ENCODE measurements around the gene SLC19A1. TPM values are rescaled to one million over a fixed set of nuclear protein-coding genes. Genes with fewer than 3 reads are reported as not detected.
"Not testable (repeated sequence)": the region's sequence is repeated elsewhere in the genome, so short reads cannot be mapped to it uniquely, and the experiment has no call there.

SLC19A1 gene
- total and polyA plus RNA-seq, 4 experiments from 2014 or later: 7.4 to 9.8 (median 8.2) TPM

DNA sequence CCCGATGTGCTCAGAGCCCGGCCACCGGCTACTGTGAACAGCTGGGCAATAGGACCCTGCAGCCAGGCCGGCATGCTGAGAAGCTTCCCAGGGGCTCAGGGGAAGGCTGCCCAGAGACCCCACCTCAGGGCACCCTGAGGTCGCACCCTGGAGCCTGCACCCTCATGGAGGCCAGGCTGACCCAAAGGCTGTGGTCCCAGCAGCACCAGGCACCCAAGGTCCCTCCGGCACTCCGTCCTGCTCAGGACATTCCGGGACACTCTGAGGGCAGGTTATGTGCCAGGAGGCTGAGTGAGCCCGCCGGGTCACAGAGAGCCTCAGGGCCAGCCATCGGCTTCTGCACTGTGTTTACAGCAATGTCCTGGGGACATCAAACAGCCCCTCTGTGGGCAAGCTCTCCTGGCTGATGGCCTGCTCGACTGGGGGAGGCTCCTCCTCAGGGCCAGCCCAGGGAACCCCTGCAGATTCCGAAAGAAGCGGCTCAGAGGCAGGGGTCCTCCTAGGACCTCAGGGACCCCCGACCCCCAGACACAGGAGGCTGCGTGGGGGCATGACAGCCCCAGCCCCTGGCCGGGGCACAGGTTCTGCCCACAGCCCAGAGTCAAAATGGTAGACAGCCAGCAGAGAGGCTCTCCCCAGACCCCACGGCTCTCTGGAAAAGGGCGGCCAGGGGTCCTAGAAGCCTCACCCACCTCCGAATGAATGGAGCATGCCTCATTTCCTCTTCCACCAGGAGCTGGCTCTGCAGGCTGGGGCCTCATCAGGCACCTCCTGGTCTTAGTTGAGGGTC lies 8.2 kb downstream of the SLC19A1 start:
- H3K27me3 Mint-ChIP-seq: no peaks in the 10 kb centered on the region
- peaks cover 3 to 8% of the 10 kb centered on the region in 2 donors for H3K36me3 Mint-ChIP-seq
- H3K9me3 Mint-ChIP-seq: no peaks in the 10 kb centered on the region
- Histone ChIP-seq H3K36me3 (ENCODE audit: insufficient read depth, low read length) (peaks cover 10% of the 10 kb centered on the region), H3K27me3 (ENCODE audit: insufficient read depth, low read length) (no peaks in the 10 kb centered on the region), H3K9me3 (ENCODE audit: control insufficient read depth in 1 of 2, low read length in 2 of 2) (no peaks in the 10 kb centered on the region), H3K27ac (ENCODE audit: low read depth, low read length) (no peak overlapping the region), H3K4me3 (ENCODE audit: low read length in 2 of 2) (no peak overlapping the region), H3K4me1 (ENCODE audit: insufficient read depth, low read length) (peaks cover 14% of the 10 kb centered on the region)
- POLR2A ChIA-PET (ENCODE audit: partially characterized antibody): no interaction called here
- no peak overlapping the region for H3K4me3 Mint-ChIP-seq
- peaks cover 3 to 21% (median 12%) of the 10 kb centered on the region in 4 donors for H3K4me1 Mint-ChIP-seq
- CTCF ChIA-PET (ENCODE audit: partially characterized antibody): no interaction called here
- intact Hi-C loops (cut with micrococcal nuclease): no loop called here
- DNase-seq: peak in 1 of 5 donors; percentile 28
- H3K27ac Mint-ChIP-seq: peak overlapping the region in 1 of 7 donors; percentile 22

DNA sequence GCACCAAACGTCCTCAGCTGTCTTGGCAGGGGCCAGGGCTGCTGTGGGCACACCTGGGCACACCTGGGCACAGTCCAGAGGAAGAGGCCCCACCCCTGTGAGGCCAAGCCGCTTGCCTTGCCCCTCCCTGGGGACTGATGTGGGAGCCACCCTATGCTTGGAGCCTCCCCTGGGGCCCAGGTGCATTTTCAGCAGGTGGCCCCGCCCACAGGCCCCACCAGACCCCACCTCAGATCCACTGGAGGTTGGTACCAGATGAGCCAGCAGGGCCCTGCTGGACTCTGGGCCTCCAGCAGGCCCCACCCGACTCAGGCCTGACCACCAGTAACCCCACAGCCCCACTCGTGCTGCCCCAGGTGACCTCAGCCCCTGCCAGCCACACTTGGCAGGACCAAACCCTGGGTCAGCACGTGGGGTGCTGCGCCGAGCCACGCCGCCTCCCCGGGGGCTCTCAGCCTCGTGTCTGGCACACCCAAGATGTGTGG lies 8.8 kb downstream of the SLC19A1 start:
- H3K27ac ChIP-seq (ENCODE audit: low read depth, low read length): no peak overlapping the region
- intact Hi-C loops (cut with micrococcal nuclease): no loop called here
- Mint-ChIP-seq H3K27ac (no peak overlapping the region), H3K4me1 (peaks cover 3 to 18% (median 12%) of the 10 kb centered on the region in 4 donors), H3K36me3 (peaks cover 3 to 8% of the 10 kb centered on the region in 2 donors), H3K9me3 (no peaks in the 10 kb centered on the region), H3K27me3 (no peaks in the 10 kb centered on the region), H3K4me3 (peak overlapping the region in 2 of 8 donors; percentile 7 to 22)
- ChIA-PET CTCF (ENCODE audit: partially characterized antibody) (no interaction called here), POLR2A (ENCODE audit: partially characterized antibody) (no interaction called here)
- peaks cover 10% of the 10 kb centered on the region for H3K36me3 ChIP-seq (ENCODE audit: insufficient read depth, low read length)
- H3K27me3 ChIP-seq (ENCODE audit: insufficient read depth, low read length): no peaks in the 10 kb centered on the region
- DNase-seq: peak in 1 of 5 donors; percentile 34
- H3K9me3 ChIP-seq (ENCODE audit: control insufficient read depth in 1 of 2, low read length in 2 of 2): no peaks in the 10 kb centered on the region
- H3K4me1 ChIP-seq (ENCODE audit: insufficient read depth, low read length): peaks cover 14% of the 10 kb centered on the region
- H3K4me3 ChIP-seq (ENCODE audit: low read length in 2 of 2): no peak overlapping the region

DNA sequence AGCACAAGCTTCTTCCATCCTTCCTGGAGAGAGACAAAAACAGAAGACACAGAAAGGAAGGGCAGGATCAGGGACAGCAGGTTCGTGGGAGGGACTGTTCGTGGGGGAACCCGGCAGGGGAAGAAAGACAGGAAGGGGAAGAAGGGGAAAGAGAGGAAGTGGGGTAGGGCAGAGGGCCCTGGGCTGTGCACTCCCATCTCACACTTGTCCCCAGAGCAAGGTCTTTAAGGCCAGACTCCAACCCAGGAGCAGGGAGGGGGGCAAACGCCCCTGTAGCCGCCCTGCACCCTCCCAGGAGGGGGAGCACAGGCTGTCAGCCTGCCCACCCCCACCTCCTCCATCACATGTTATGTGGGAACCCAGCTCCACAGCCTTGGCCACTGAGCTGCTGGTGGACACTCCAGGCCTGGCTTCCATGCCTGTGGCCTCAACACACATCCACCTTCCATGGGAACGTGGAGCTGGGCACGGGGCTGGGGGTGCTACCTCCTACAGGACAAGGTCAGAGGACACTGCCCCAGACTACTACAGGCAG lies 9.3 kb downstream of the SLC19A1 start:
- intact Hi-C loops (cut with micrococcal nuclease): no loop called here
- CTCF ChIA-PET (ENCODE audit: partially characterized antibody): no interaction called here
- H3K4me3 Mint-ChIP-seq: peak overlapping the region in 6 of 8 donors; percentile 10 to 67 (median 60)

DNA sequence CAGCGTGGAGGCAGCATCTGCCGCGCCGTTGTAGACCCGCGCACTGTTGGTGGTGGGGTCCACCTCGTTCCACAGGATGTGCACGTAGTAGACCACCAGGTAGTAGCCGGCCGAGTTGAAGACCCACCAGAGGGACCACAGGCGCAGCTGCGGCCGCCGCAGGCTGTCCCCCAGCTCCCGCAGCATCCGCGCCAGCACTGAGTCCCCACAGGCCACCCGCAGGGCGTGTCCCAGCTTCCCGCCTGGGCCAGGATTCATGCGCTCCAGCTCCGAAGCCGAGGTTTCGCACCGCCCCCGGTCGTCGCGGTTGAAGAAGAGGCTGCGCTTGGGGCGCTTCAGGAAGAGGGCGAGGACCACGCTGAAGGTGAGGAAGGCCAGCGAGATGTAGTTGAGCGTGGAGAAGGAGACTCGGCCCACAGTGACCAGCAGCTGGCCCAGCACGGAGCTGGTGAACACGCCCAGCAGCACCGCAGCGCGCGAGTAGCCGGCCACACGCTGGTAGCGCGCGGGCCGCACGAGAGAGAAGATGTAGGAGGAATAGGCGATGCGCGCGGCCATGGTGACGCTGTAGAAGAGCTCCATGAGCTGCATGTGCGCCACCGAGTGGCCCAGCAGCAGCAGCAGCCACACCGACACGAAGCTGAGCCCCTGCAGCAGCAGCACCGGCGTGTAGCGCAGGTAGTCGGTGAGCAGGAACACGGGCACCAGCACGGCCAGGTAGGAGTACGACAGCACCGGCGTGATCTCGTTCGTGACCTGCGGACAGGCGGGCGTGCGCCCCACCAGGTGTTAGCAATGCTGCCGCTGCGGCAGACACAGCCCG lies 10.6 kb downstream of the SLC19A1 start:
- H3K27me3 Mint-ChIP-seq: no peaks in the 10 kb centered on the region
- Histone ChIP-seq H3K4me1 (ENCODE audit: insufficient read depth, low read length) (peaks cover 14% of the 10 kb centered on the region), H3K36me3 (ENCODE audit: insufficient read depth, low read length) (peaks cover 10% of the 10 kb centered on the region), H3K27ac (ENCODE audit: low read depth, low read length) (no peak overlapping the region), H3K4me3 (ENCODE audit: low read length in 2 of 2) (no peak overlapping the region), H3K9me3 (ENCODE audit: control insufficient read depth in 1 of 2, low read length in 2 of 2) (no peaks in the 10 kb centered on the region), H3K27me3 (ENCODE audit: insufficient read depth, low read length) (no peaks in the 10 kb centered on the region)
- ChIA-PET POLR2A (ENCODE audit: partially characterized antibody) (no interaction called here), CTCF (ENCODE audit: partially characterized antibody) (no interaction called here)
- peaks cover 3 to 15% of the 10 kb centered on the region in 2 donors for H3K36me3 Mint-ChIP-seq
- H3K4me3 Mint-ChIP-seq: no peak overlapping the region
- intact Hi-C loops (cut with micrococcal nuclease): no loop called here
- no peaks in the 10 kb centered on the region for H3K9me3 Mint-ChIP-seq
- peak overlapping the region in 1 of 7 donors; percentile 15 for H3K27ac Mint-ChIP-seq
- H3K4me1 Mint-ChIP-seq: peaks cover 3 to 18% (median 12%) of the 10 kb centered on the region in 4 donors
- DNase-seq: peak in 1 of 5 donors; percentile 36

More for the DNA sequence above, 9.3 kb downstream of the SLC19A1 start:
- no peaks in the 10 kb centered on the region for H3K9me3 ChIP-seq (ENCODE audit: control insufficient read depth in 1 of 2, low read length in 2 of 2)
- DNase-seq: peak in 1 of 5 donors; percentile 13
- POLR2A ChIA-PET (ENCODE audit: partially characterized antibody): no interaction called here
- Mint-ChIP-seq H3K27me3 (no peaks in the 10 kb centered on the region), H3K4me1 (peaks cover 3 to 18% (median 12%) of the 10 kb centered on the region in 4 donors), H3K9me3 (no peaks in the 10 kb centered on the region), H3K27ac (peak overlapping the region; percentile 47 to 89 (median 86)), H3K36me3 (peaks cover 3 to 9% of the 10 kb centered on the region in 2 donors)
- H3K27me3 ChIP-seq (ENCODE audit: insufficient read depth, low read length): no peaks in the 10 kb centered on the region
- H3K36me3 ChIP-seq (ENCODE audit: insufficient read depth, low read length): peaks cover 10% of the 10 kb centered on the region
- no peak overlapping the region for H3K4me3 ChIP-seq (ENCODE audit: low read length in 2 of 2)
- H3K4me1 ChIP-seq (ENCODE audit: insufficient read depth, low read length): peaks cover 14% of the 10 kb centered on the region
- peak overlapping the region; percentile 15 for H3K27ac ChIP-seq (ENCODE audit: low read depth, low read length)

DNA sequence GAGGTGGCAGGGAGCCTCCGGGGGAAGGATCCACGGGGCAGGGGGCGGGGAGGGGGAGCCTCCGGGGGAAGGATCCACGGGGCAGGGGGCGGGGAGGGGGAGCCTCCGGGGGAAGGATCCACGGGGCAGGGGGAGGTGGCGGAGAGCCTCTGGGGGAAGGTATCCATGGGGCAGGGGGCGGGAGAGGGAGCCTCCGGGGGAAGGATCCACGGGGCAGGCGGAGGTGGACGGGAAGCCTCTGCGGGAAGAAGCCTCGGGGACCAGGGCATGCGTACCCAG lies 11.2 kb downstream of the SLC19A1 start:
- DNase-seq; intact Hi-C loops (cut with micrococcal nuclease); CTCF ChIA-PET (ENCODE audit: partially characterized antibody); H3K4me3 ChIP-seq (ENCODE audit: low read length in 2 of 2); H3K27ac ChIP-seq (ENCODE audit: low read depth, low read length); H3K4me3 Mint-ChIP-seq; H3K27me3 Mint-ChIP-seq; POLR2A ChIA-PET (ENCODE audit: partially characterized antibody); H3K9me3 ChIP-seq (ENCODE audit: control insufficient read depth in 1 of 2, low read length in 2 of 2); H3K9me3 Mint-ChIP-seq; H3K27me3 ChIP-seq (ENCODE audit: insufficient read depth, low read length): not testable (repeated sequence)
- H3K4me1 ChIP-seq (ENCODE audit: insufficient read depth, low read length): peaks cover 14% of the 10 kb centered on the region
- peak overlapping the region in 1 of 7 donors; percentile 15 for H3K27ac Mint-ChIP-seq
- peaks cover 10% of the 10 kb centered on the region for H3K36me3 ChIP-seq (ENCODE audit: insufficient read depth, low read length)
- peaks cover 3 to 13% of the 10 kb centered on the region in 2 donors for H3K36me3 Mint-ChIP-seq
- peaks cover 3 to 14% (median 10%) of the 10 kb centered on the region in 4 donors for H3K4me1 Mint-ChIP-seq

DNA sequence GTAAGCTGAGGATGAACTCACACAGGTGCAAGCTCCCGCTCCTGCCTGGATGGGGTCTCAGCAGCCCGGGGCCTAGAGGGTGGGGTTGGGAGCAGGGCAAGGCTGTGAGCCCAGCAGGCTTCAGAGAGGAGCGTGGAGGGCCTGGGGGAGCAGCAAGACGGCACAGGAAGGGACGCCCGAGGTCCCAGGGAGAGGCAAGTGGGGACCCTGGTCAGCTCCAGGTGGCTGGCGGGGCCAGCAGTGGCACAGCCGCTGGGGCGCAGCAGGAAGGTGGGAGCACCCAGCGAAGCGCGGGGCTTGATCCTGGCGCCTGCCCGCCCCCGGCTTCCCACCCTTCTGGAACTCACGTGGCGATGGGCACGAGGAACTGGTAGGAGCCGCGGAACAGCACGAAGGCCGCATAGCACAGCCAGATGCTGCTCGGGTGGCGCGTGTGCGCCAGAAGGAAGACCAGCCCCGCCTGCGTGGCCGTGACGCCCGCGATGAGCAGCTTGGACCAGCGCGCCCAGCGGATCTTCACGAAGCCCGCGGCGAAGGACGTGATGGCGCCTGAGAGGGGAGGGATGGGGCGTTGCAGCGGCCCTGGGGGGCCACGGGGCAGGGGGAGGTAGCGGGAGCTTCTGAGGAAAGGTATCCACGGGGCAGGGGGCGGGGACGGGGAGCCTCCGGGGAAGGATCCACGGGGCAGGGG lies 11.7 kb downstream of the SLC19A1 start:
- Mint-ChIP-seq H3K4me1 (peaks cover 3 to 13% (median 10%) of the 10 kb centered on the region in 4 donors), H3K9me3 (no peaks in the 10 kb centered on the region), H3K36me3 (peaks cover 3 to 13% of the 10 kb centered on the region in 2 donors), H3K4me3 (no peak overlapping the region), H3K27me3 (no peaks in the 10 kb centered on the region), H3K27ac (no peak overlapping the region)
- no peak overlapping the region for H3K4me3 ChIP-seq (ENCODE audit: low read length in 2 of 2)
- CTCF ChIA-PET (ENCODE audit: partially characterized antibody): no interaction called here
- H3K36me3 ChIP-seq (ENCODE audit: insufficient read depth, low read length): peaks cover 10% of the 10 kb centered on the region
- H3K4me1 ChIP-seq (ENCODE audit: insufficient read depth, low read length): peaks cover 14% of the 10 kb centered on the region
- peak in 1 of 5 donors; percentile 14 for DNase-seq
- intact Hi-C loops (cut with micrococcal nuclease): no loop called here
- H3K9me3 ChIP-seq (ENCODE audit: control insufficient read depth in 1 of 2, low read length in 2 of 2): no peaks in the 10 kb centered on the region
- H3K27ac ChIP-seq (ENCODE audit: low read depth, low read length): no peak overlapping the region
- no peaks in the 10 kb centered on the region for H3K27me3 ChIP-seq (ENCODE audit: insufficient read depth, low read length)
- POLR2A ChIA-PET (ENCODE audit: partially characterized antibody): no interaction called here
